ENCODE results near the gene OR7C1. TPM values are rescaled to one million over a fixed set of nuclear protein-coding genes. Genes with fewer than 3 reads are reported as not detected.

The OR7C1 gene
- total RNA-seq, 2 donors from 2014 or later: not detected

Other genes with a start within 250 kb of the OR7C1 start
- gene ADGRE3, start 160.3 kb downstream of the OR7C1 start, total RNA-seq: not detected
- gene ZNF333, start 145.1 kb downstream of the OR7C1 start, total RNA-seq: 10 to 100 TPM; 17.3 to 27.5 TPM
- gene ADGRE2, start 56.6 kb downstream of the OR7C1 start, total RNA-seq: 1 to 10 TPM in 1 of 2 donors, under 1 TPM in 1; 0.72 to 3.1 TPM
- gene OR7A5, start within 50 bp of the OR7C1 start, total RNA-seq: not detected
- gene OR7A10, start 13.7 kb upstream of the OR7C1 start, total RNA-seq: not detected
- not detected for gene OR7A17, start 50.9 kb upstream of the OR7C1 start, total RNA-seq
- gene OR7C2, start 106.3 kb upstream of the OR7C1 start, total RNA-seq: not detected
- gene SLC1A6, start 144.7 kb upstream of the OR7C1 start, total RNA-seq: not detected
- gene CASP14, start 214.3 kb upstream of the OR7C1 start, total RNA-seq: not detected
- not detected for gene OR1I1, start 247.0 kb upstream of the OR7C1 start, total RNA-seq

Data from activated T-cell treated with anti-CD3 and anti-CD28 coated beads, Interleukin-2, amount 50 U/mL, for 72 hours (primary cell).